ENCODE results near the gene AJAP1. TPM values are rescaled to one million over a fixed set of nuclear protein-coding genes. Genes with fewer than 3 reads are reported as not detected.

Gene AJAP1
- polyA plus RNA-seq, 6 donors from 2014 or later, result not detected

DNA sequence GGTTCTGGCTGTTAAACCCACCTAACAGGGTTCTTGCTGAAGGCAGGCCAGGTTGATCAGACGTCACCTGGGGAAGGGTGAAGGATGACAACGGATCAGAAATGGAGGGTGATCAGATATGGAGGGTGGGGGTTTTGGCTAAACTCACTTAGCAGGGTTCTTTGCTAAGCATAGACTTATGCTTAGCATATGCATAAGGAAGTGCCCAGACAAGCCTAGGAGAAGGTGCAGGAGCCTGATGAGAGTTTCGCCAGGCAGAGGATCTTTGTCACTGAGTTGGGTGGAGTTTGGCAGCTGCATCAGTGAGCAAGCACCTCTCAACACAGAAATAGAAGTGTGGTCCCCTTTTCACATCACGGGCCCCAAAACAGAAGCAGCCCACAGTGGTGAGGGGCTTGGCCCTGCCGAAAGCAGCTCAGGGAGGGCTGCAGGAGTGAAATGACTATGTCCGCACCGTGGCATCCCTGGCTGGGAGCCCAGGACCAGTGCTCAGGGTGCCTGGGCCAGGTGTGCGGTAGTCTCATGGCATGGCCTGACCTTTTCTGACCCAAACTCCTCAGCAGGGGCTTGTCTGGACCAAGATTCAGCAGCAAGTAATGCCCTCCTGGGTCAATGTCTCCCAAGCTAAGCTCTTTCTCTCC lies 101.6 kb downstream of the AJAP1 start:
- Mint-ChIP-seq H3K4me3 (no peak overlapping the region), H3K9me3 (peaks cover 10 to 20% (median 14%) of the 10 kb centered on the region in 7 donors), H3K4me1 (no peaks in the 10 kb centered on the region), H3K27ac (no peak overlapping the region), H3K36me3 (peaks cover 8% of the 10 kb centered on the region in 2 donors), H3K27me3 (peaks cover 0 to 8% (median 4%) of the 10 kb centered on the region in 3 donors)
- DNase-seq (no peak), ATAC-seq (ENCODE audit: low read depth in 2 of 2) (no peak)

DNA sequence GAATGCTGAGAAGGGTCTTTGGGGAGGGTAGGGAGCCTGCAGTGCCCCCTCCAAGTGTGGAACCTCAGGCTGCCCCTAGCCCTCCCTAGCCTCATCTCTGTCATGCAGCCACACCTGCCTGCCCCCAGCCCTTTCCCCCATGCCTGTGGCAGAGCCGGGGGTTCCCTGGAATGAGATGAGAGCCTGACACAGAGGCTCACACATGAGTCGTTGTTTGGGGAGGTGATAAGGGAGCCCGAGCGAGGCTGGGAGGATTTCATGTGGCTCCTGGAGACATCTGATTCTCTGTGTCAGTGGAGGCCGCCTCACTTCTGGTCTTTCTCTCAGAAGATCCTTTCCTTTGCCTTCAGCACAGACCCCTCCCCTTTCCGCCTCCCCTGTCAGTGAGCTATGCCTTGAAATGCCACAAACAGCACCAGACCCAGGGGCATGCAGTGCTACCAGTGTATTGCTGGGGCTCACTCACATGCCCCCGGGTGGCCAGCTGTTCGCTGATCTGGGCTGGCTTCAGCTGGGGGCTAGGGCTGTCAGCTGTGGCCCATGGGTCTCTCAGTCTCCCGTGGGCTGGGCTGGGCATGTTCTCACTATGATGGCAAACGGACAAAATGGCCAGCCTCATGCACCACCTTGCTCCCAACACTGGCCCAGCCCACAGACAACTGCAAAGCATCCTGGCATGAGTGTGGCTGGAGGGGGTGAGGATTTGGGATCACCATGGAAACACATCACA lies 102.6 kb downstream of the AJAP1 start:
- H3K4me3 Mint-ChIP-seq, result no peak overlapping the region
- H3K9me3 Mint-ChIP-seq, result peaks cover 10 to 20% (median 14%) of the 10 kb centered on the region in 7 donors
- ATAC-seq (ENCODE audit: low read depth in 2 of 2) (no peak), DNase-seq (no peak)
- H3K27me3 Mint-ChIP-seq, result peaks cover 0 to 8% (median 4%) of the 10 kb centered on the region in 3 donors
- no peak overlapping the region for H3K27ac Mint-ChIP-seq
- H3K4me1 Mint-ChIP-seq, result no peaks in the 10 kb centered on the region
- peaks cover 8% of the 10 kb centered on the region in 2 donors for H3K36me3 Mint-ChIP-seq

DNA sequence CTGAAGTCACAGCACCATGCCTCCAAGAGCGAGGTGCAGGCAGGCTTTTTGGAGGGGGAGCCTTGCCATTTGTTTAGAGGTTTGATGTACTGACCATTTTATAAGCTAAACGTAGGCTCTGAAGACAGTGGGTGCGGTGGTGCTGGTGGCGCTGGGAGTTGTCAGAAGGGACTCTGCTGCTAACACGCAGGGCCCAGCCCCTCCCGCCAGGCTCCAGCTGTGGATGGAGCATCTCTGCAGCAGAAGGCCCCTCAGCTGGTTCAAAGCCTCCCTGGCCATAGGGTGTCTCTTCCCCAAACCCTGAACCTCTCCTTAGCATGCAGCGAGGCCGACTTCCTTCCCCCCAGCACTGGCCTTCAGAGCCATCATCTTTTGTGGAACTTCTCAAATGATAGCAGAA lies 105.3 kb downstream of the AJAP1 start:
- peaks cover 0 to 8% (median 4%) of the 10 kb centered on the region in 3 donors for H3K27me3 Mint-ChIP-seq
- ATAC-seq (ENCODE audit: low read depth in 2 of 2) (no peak), DNase-seq (no peak)
- H3K36me3 Mint-ChIP-seq, result peaks cover 8% of the 10 kb centered on the region in 2 donors
- H3K4me3 Mint-ChIP-seq, result no peak overlapping the region
- H3K9me3 Mint-ChIP-seq, result peaks cover 6 to 11% (median 9%) of the 10 kb centered on the region in 7 donors
- no peaks in the 10 kb centered on the region for H3K4me1 Mint-ChIP-seq
- no peak overlapping the region for H3K27ac Mint-ChIP-seq

DNA sequence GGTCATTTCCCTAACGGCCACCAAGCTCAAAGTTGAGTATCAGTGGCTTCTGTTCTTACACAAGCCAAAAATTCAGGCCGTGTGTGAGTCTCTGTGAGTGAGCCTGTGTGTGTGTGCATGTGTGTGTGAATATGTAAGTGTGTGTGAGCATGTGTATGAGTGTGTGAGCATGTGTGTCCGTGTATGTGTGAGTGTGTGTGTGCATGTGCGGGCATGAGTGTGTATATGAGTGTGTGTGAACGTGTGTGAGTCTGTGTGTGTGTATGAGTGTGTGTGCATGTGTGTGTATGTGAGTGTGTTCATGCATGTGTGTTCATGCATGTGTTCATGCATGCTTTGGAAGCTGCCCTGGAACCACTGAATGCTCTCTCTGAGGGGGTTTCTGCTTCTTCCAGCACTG lies 105.7 kb downstream of the AJAP1 start:
- H3K4me1 Mint-ChIP-seq, result no peaks in the 10 kb centered on the region
- ATAC-seq (ENCODE audit: low read depth in 2 of 2) (no peak), DNase-seq (no peak)
- H3K9me3 Mint-ChIP-seq, result peaks cover 6 to 11% (median 9%) of the 10 kb centered on the region in 7 donors
- peak overlapping the region in 1 of 8 donors; percentile 25 for H3K4me3 Mint-ChIP-seq
- peaks cover 0 to 8% (median 6%) of the 10 kb centered on the region in 3 donors for H3K27me3 Mint-ChIP-seq
- H3K36me3 Mint-ChIP-seq, result peaks cover 8% of the 10 kb centered on the region in 2 donors
- H3K27ac Mint-ChIP-seq, result no peak overlapping the region

DNA sequence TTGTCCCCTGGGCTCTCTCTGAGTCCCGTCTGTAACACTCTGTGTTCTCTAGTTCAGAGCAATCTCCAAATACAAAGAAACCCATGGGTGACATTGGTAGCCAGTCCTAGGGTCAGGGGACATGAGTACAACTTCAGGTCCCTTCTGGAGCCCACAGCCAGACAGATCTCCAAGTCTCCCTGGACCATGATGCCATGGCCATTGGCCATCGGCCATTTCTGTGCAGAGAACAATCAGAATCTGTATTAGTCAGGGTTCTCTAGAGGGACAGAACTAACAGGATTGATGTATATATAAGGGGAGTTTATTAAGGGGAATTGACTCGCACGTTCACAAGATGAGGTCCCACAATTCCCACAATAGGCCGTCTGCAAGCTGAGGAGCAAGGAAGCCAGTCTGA lies 106.9 kb downstream of the AJAP1 start:
- ATAC-seq (ENCODE audit: low read depth in 2 of 2), result no peak
- peaks cover 8% of the 10 kb centered on the region in 2 donors for H3K36me3 Mint-ChIP-seq
- H3K27me3 Mint-ChIP-seq, result peaks cover 0 to 8% (median 8%) of the 10 kb centered on the region in 3 donors
- H3K4me3 Mint-ChIP-seq, result no peak overlapping the region
- no peak overlapping the region for H3K27ac Mint-ChIP-seq
- H3K9me3 Mint-ChIP-seq, result peaks cover 6 to 11% (median 9%) of the 10 kb centered on the region in 7 donors
- DNase-seq, result no peak
- H3K4me1 Mint-ChIP-seq, result no peaks in the 10 kb centered on the region

DNA sequence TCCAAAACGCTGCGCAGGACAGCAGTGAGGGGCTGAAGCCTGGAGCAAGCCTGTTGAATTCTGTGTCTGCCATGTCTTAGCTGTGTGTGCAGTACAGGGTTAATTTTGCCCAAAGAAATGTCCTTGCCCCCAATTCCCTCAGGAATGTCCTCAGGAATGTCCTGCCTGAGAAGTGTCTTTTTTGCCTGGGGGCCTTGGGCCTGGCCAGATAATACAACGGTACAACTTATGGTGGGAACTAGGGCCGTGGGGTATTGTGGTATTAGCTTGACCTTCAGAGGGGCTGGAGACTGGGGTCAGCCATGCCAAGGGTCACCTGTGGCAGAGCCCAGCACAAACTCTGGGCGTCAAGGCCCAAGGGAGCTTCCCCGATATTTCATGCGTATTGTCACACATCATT lies 107.7 kb downstream of the AJAP1 start:
- ATAC-seq (ENCODE audit: low read depth in 2 of 2) (no peak), DNase-seq (no peak)
- Mint-ChIP-seq H3K4me1 (no peaks in the 10 kb centered on the region), H3K9me3 (peaks cover 6 to 11% (median 9%) of the 10 kb centered on the region in 7 donors), H3K27me3 (peaks cover 0 to 8% (median 8%) of the 10 kb centered on the region in 3 donors), H3K4me3 (no peak overlapping the region), H3K36me3 (peaks cover 8% of the 10 kb centered on the region in 2 donors), H3K27ac (no peak overlapping the region)

DNA sequence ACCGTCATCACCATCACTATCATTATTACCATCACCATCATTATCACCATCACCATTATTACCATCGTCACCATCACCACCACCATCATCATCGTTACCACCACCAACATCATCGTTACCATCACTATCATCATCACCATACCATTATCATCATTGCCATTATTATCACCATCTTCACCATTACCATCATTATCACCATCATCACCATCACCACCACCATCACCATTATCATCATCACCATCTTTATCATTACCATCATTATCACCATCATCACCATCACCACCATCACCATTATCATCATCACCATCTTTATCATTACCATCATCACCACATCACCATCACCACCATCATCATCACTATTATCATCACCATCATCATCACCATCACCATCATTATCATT lies 112.9 kb downstream of the AJAP1 start:
- no peaks in the 10 kb centered on the region for H3K36me3 Mint-ChIP-seq
- no peak for DNase-seq
- peaks cover 0 to 4% (median 0%) of the 10 kb centered on the region in 3 donors for H3K27me3 Mint-ChIP-seq
- H3K4me3 Mint-ChIP-seq, result no peak overlapping the region
- ATAC-seq (ENCODE audit: low read depth in 2 of 2), result no peak
- H3K27ac Mint-ChIP-seq, result no peak overlapping the region
- no peaks in the 10 kb centered on the region for H3K4me1 Mint-ChIP-seq
- no peaks in the 10 kb centered on the region for H3K9me3 Mint-ChIP-seq

DNA sequence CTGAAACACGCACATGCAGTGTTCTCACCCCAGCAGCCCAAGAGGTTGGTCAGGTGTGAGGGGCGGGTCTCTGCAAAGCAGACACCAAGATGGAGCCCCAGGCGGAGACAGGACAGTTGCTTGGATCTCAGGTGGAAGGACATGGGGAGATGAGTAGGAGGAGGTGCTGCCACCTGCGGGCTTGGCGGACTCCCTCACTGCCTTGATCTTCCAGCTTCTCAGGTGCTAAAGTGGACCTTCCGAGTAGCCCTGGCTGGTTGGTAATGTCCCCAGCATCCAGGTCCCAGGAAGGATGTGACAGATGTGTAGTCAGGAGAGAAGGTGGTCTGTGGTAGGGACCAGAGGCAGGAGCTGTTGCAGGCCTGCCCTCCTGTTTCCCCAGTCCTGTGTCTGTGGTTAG lies 114.1 kb downstream of the AJAP1 start:
- Mint-ChIP-seq H3K9me3 (no peaks in the 10 kb centered on the region), H3K27me3 (peaks cover 0 to 4% (median 0%) of the 10 kb centered on the region in 3 donors), H3K36me3 (no peaks in the 10 kb centered on the region), H3K4me1 (no peaks in the 10 kb centered on the region), H3K4me3 (no peak overlapping the region), H3K27ac (no peak overlapping the region)
- DNase-seq, result no peak
- ATAC-seq (ENCODE audit: low read depth in 2 of 2), result no peak

DNA sequence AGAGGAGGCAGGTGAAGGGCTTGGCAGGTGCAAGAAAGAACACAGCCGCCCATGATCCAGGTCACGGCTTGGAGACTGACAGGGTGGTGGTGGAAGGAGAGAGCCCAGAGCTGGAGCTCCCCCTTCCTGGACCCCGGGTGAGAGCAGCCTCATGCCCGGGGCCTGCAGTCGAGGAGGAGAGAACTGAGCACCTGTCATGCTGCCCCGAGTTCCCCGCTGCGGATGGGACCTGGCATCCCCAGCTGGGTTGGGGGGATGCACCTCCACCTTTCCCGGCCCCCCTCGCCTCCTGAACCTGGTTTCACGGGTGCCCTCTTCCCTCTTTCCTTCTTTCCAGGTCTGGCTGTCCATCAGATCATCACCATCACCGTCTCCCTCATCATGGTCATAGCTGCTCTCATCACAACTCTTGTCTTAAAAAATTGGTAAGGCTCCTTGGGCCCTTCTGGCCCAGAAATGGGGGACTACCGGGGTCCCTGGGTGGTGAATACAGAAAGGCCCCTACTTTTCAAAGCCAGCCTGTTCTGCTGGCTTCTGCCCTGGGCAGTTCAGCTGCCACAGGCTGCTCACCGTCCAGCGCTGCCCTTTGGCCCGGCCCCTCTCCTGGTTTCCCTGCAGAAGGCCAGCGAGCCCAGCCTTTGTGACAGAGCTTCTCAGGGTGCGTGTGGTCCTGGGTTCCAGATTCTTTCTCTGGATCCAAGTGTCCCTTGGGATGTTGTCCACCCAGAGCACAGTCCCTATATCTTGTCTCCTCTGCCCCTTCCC lies 115.3 kb downstream of the AJAP1 start:
- DNase-seq (no peak), ATAC-seq (ENCODE audit: low read depth in 2 of 2) (no peak)
- H3K36me3 Mint-ChIP-seq, result no peaks in the 10 kb centered on the region

DNA sequence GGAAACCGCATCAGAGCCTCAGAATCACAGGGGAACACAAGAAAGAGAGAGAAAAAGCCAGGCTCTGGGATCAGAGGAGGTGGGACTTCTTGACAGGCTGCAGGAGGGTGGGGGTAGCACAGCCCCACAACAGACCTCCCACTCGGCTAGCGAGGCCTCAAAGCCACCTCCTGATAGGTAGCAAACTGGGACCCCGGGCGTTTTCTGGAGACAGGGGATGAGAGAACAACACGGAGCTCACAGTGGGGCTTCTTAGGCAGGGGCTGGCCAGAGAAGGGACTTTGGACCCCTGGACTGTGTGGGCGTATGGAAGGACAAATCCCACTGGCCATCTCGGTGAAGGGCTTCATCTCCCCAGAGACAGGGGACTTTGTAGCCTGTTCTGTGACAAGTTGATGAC lies 116.3 kb downstream of the AJAP1 start:
- Mint-ChIP-seq H3K9me3 (no peaks in the 10 kb centered on the region), H3K27me3 (no peaks in the 10 kb centered on the region), H3K36me3 (no peaks in the 10 kb centered on the region), H3K4me3 (no peak overlapping the region), H3K4me1 (no peaks in the 10 kb centered on the region), H3K27ac (peak overlapping the region in 1 of 6 donors; percentile 68)
- ATAC-seq (ENCODE audit: low read depth in 2 of 2), result no peak
- no peak for DNase-seq

More for the DNA sequence above, 115.3 kb downstream of the AJAP1 start:
- no peak overlapping the region for H3K27ac Mint-ChIP-seq
- peaks cover 0 to 4% (median 0%) of the 10 kb centered on the region in 3 donors for H3K27me3 Mint-ChIP-seq
- H3K4me3 Mint-ChIP-seq, result no peak overlapping the region
- no peaks in the 10 kb centered on the region for H3K9me3 Mint-ChIP-seq
- H3K4me1 Mint-ChIP-seq, result no peaks in the 10 kb centered on the region

DNA sequence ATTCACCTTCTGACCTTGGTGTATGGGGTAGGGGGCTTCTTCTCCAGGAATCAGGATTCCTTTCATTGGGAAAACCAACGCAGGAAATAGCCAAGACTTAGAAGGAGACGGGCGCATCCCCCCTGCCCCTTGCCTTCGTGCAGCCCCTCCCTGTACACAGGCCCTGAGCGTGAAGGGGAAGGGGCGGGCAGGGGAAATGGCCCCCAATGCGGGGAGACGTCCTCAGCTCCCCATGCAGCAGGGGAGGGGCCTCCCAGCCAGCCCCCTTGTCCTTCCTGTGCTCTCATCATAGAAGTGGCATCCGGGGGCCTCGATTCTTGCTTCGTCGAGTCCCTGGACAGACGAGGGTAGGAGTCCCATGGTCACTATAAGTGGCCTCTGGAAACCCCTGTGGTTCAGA lies 116.9 kb downstream of the AJAP1 start:
- no peak overlapping the region for H3K27ac Mint-ChIP-seq
- H3K9me3 Mint-ChIP-seq, result no peaks in the 10 kb centered on the region
- H3K4me1 Mint-ChIP-seq, result no peaks in the 10 kb centered on the region
- H3K36me3 Mint-ChIP-seq, result no peaks in the 10 kb centered on the region
- DNase-seq (no peak), ATAC-seq (ENCODE audit: low read depth in 2 of 2) (no peak)
- no peak overlapping the region for H3K4me3 Mint-ChIP-seq
- no peaks in the 10 kb centered on the region for H3K27me3 Mint-ChIP-seq

DNA sequence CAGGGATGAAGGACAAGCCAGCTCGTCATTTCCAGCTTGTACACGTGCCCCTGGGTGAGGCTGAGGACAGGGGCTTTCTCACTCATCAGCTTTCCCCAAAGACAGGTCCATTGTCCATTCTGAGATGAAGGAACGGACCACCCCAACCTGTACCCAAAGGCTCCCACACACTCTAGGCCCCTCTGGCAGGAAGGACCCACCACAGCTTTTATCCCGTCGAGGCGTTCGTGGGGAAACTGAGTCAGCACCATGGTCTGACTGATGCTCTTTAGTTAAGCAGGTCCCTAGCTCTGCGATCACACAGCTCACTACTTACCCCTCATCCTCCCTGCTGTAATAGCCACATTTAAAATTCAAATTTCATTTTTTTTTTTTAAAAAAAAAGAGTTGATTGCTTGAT lies 117.3 kb downstream of the AJAP1 start:
- Mint-ChIP-seq H3K9me3 (no peaks in the 10 kb centered on the region), H3K36me3 (no peaks in the 10 kb centered on the region), H3K27ac (no peak overlapping the region), H3K4me3 (no peak overlapping the region), H3K4me1 (no peaks in the 10 kb centered on the region), H3K27me3 (no peaks in the 10 kb centered on the region)
- no peak for ATAC-seq (ENCODE audit: low read depth in 2 of 2)
- DNase-seq, result no peak

DNA sequence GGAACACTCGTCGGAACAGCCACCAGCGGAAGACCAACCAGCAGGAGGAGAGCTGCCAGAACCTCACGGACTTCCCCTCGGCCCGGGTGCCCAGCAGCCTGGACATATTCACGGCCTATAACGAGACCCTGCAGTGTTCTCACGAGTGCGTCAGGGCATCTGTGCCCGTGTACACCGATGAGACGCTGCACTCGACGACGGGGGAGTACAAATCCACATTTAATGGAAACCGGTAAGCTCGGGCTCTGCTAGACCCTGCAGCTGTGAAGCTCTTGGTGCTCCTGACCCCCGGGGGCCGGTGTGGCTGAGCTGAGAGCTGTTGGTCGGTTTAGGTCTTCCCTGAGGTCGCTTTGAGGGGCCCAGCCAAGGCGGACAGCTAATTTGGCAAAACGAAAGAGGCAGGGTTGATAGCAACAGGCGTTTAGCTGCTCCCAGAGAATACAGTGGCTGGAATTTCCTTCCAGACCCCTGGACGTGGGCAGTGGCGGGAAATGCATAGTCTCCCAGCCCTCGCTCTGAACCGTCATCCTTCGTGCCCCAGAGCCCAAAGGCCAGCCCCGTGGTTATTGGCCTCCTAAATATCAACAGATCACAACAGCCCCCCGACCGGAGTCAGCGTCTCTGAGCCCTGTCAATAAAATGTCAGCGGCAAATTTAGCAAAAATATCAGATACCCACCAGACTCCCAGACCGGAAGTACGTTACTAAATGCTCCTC lies 118.0 kb downstream of the AJAP1 start:
- DNase-seq (no peak), ATAC-seq (ENCODE audit: low read depth in 2 of 2) (no peak)
- no peak overlapping the region for H3K27ac Mint-ChIP-seq
- H3K4me1 Mint-ChIP-seq, result no peaks in the 10 kb centered on the region
- no peaks in the 10 kb centered on the region for H3K36me3 Mint-ChIP-seq
- H3K9me3 Mint-ChIP-seq, result no peaks in the 10 kb centered on the region
- peak overlapping the region in 1 of 8 donors; percentile 57 for H3K4me3 Mint-ChIP-seq
- no peaks in the 10 kb centered on the region for H3K27me3 Mint-ChIP-seq

Data from naive B cell (primary cell).